ENCODE data around the gene DYNLT2B.
"Not testable (repeated sequence)": the region's sequence is repeated elsewhere in the genome, so short reads cannot be mapped to it uniquely, and the experiment has no call there.

Gene DYNLT2B

GRCh38 chr3:196272826-196273225 lies 45.2 kb downstream of the DYNLT2B start:
- DNase-seq (ENCODE audit: low read depth in 2 of 2, low spot score in 1 of 2), result no peak

GRCh38 chr3:196270499-196270898 lies 47.5 kb downstream of the DYNLT2B start:
- DNase-seq (ENCODE audit: low read depth in 2 of 2, low spot score in 1 of 2), result no peak

- DNase-seq (ENCODE audit: low read depth in 2 of 2, low spot score in 1 of 2), result no peak
These were observed 49.5 kb downstream of the DYNLT2B start for GRCh38 chr3:196268284-196269163.

GRCh38 chr3:196263819-196264218 lies 54.2 kb downstream of the DYNLT2B start:
- no peak for DNase-seq (ENCODE audit: low read depth in 2 of 2, low spot score in 1 of 2)

GRCh38 chr3:196260784-196261183 lies 57.3 kb downstream of the DYNLT2B start:
- DNase-seq (ENCODE audit: low read depth in 2 of 2, low spot score in 1 of 2), result no peak

- DNase-seq (ENCODE audit: low read depth in 2 of 2, low spot score in 1 of 2), result no peak
These were observed 62.3 kb downstream of the DYNLT2B start for GRCh38 chr3:196255776-196256175.

- DNase-seq (ENCODE audit: low read depth in 2 of 2, low spot score in 1 of 2), result no peak
These were observed 63.4 kb downstream of the DYNLT2B start for GRCh38 chr3:196254376-196255283.

- no peak for DNase-seq (ENCODE audit: low read depth in 2 of 2, low spot score in 1 of 2)
These were observed 66.1 kb downstream of the DYNLT2B start for GRCh38 chr3:196251918-196252317.

GRCh38 chr3:196246612-196247308 lies 71.3 kb downstream of the DYNLT2B start:
- DNase-seq (ENCODE audit: low read depth in 2 of 2, low spot score in 1 of 2), result no peak

- not testable (repeated sequence) for DNase-seq (ENCODE audit: low read depth in 2 of 2, low spot score in 1 of 2)
These were observed 73.9 kb downstream of the DYNLT2B start for GRCh38 chr3:196244166-196244565.

- no peak for DNase-seq (ENCODE audit: low read depth in 2 of 2, low spot score in 1 of 2)
These were observed 76.3 kb downstream of the DYNLT2B start for GRCh38 chr3:196241704-196242103.
